Sciatic nerve (tissue), 2 donors: ENCODE measurements around the gene PRR3. TPM values are rescaled to one million over a fixed set of nuclear protein-coding genes. Genes with fewer than 3 reads are reported as not detected.
"Not testable (repeated sequence)": the region's sequence is repeated elsewhere in the genome, so short reads cannot be mapped to it uniquely, and the experiment has no call there.

ENCODE experiments used
- ATAC-seq: fragments of 200-7000 bp; cut with Tn5 transposase; one replicate; pipeline ENCODE4 v1.9.1; 2020; ENCODE audit warnings: mild to moderate bottlenecking, moderate library complexity
- DNase-seq: peaks from one replicate; pipeline ENCODE4 v3.0.0-alpha.2; 2020; ENCODE audit warnings: low spot score
- intact Hi-C: fragments of 100-400 bp; cut with DNase I; formaldehyde crosslinking; loops from one replicate; pipeline ENCODE4 v1.14.2; 2022
- total RNA-seq: library from RNA; stranded (reverse); fragmentation: NEBNext Ultra II Directional; extraction: Animal tissue kit (Norgen Biotek cat#: 25700); gene quantifications from one replicate; pipeline ENCODE4 v1.2.1, GENCODE V29; 2021
- donor health status: DM: no; HTN: no; CAD: no.
- donor health status: DM: no; HTN: no; CAD: no.

The PRR3 gene
- total RNA-seq, 1 donor from 2014 or later = 10.9 TPM

- ATAC-seq (no peak), DNase-seq (no peak)
- intact Hi-C loops = no loop called here
Observed at GRCh38 chr6:30564114-30564513, 7.0 kb downstream of the PRR3 start.

GRCh38 chr6:30565772-30566171 is 8.7 kb downstream of the PRR3 start:
- no peak for ATAC-seq
- intact Hi-C loops = no loop called here
- no peak for DNase-seq

- DNase-seq (no peak), ATAC-seq (no peak)
- intact Hi-C loops = no loop called here
Observed at GRCh38 chr6:30568245-30568644, 11.2 kb downstream of the PRR3 start.

DNA sequence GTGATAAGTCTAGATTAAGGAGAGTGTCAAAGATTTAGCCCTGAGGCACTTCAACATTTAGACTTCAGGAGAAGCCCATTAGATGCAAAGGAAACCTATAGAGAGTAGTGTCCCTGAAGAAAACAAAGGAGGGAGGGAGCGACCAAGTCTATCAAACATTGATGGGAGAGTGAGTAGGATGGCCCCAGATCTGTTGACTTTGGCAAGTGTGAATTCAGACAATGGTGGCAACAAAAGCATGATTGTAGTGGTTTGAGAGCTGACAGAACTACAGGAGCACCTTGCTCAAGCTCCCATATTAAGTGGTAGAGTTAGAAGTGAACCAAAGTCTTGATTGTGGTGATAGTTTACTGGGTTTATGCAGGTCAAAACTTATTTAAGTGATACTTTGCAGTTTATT is 13.2 kb downstream of the PRR3 start:
- ATAC-seq = no peak
- intact Hi-C loops = no loop called here
- no peak for DNase-seq

DNA sequence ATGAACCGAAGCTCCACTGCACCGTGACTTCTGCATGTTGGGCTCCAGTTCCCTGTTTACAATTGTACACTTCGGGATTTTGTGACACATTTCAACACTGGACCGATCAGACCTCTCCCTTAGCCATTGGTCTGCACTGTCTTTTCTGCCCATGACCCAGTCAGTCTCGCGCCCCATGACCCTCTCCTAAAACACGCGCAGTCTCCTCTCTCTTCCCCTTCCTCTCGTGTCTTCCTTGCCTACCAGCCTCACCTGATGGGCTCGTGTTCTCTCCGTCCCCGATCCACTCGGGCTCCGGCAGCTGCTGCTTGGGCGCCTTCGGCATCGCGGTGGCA is 13.6 kb downstream of the PRR3 start:
- DNase-seq = no peak
- intact Hi-C loops = no loop called here
- peak; percentile 47 for ATAC-seq

DNA sequence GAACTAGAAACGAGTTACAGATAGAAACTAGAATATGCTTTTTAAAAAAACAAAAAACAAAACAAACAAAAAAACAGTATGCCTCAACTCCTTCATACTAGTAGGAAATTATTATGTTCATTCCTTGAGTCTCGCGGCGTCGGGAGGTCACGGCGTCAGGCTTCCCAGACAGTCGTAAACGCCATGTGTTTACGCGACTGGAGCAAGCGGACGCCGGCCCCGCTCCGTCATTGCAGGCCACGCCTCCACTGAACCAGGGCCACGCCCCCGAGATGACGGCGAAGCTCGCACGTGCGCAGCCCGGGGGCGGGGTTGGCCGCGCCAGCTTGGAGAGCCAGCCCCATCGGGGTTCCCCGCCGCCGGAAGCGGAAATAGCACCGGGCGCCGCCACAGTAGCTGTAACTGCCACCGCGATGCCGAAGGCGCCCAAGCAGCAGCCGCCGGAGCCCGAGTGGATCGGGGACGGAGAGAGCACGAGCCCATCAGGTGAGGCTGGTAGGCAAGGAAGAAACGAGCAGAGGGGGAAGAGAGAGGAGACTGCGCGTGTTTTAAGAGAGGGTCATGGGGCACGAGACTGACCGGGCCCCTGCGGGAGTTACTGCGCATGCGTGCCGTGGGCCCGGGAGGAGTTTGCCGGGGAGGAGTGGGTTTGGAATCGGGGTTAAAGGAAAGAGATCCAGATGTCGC is 14.1 kb downstream of the PRR3 start, which contains the start of gene ABCF1:
Gene ABCF1, plus strand, starts transcription at position 368 of the 687 bp plus-strand sequence. Its CDS starts 46 bp downstream, at position 414.
- ATAC-seq (peak; percentile 100), DNase-seq (peak; percentile 99)
- intact Hi-C loops = no loop called here

- no peak for ATAC-seq
- DNase-seq = no peak
- intact Hi-C loops = no loop called here
Observed at GRCh38 chr6:30571762-30572082, 14.6 kb downstream of the PRR3 start.

GRCh38 chr6:30572148-30572547 is 15.1 kb downstream of the PRR3 start:
- intact Hi-C loops = no loop called here
- ATAC-seq (no peak), DNase-seq (no peak)

- intact Hi-C loops = no loop called here
- ATAC-seq = no peak
- no peak for DNase-seq
Observed at GRCh38 chr6:30573113-30573512, 16.0 kb downstream of the PRR3 start.

DNA sequence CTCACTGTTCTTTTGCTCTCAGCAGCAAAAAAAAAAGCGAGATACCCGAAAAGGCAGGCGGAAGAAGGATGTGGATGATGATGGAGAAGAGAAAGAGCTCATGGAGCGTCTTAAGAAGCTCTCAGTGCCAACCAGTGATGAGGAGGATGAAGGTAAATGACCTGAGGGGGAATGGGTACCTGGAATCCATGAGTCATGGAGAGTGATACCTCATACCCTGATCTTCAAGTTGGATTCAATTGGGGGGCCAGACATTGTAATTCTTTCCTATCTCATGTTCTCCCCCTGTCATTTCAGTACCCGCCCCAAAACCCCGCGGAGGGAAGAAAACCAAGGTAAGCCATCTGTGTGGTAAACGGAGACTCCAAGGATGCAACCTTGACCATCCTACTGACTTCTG is 21.0 kb downstream of the PRR3 start:
- no peak for ATAC-seq
- DNase-seq = no peak
- intact Hi-C loops = no loop called here

GRCh38 chr6:30583921-30584320 is 26.8 kb downstream of the PRR3 start:
- DNase-seq (no peak), ATAC-seq (no peak)
- intact Hi-C loops = no loop called here

DNA sequence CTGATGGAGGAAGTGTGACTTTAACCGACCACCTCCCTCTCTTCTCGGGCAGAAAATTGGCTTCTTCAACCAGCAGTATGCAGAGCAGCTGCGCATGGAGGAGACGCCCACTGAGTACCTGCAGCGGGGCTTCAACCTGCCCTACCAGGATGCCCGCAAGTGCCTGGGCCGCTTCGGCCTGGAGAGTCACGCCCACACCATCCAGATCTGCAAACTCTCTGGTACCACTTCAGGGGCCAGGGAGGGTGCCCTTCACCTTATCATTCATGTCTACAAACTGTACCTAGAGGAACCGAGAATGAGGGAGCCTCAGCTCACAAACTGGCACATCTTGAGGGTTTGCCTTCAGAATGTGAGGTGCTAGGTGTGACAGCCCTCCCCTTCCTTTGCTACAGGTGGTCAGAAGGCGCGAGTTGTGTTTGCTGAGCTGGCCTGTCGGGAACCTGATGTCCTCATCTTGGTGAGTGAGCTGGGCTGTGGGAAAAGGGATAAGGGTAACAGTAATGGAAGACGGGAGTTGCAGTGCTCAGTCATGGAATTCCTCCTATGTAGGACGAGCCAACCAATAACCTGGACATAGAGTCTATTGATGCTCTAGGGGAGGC is 32.8 kb downstream of the PRR3 start:
- intact Hi-C loops = no loop called here
- ATAC-seq (peak; percentile 23), DNase-seq (no peak)

GRCh38 chr6:30590509-30590908 is 33.4 kb downstream of the PRR3 start:
- no peak for DNase-seq
- intact Hi-C loops = no loop called here
- no peak for ATAC-seq

- intact Hi-C loops = no loop called here
- DNase-seq = no peak
- ATAC-seq = no peak
Observed at GRCh38 chr6:30591008-30591407, 33.9 kb downstream of the PRR3 start.

DNA sequence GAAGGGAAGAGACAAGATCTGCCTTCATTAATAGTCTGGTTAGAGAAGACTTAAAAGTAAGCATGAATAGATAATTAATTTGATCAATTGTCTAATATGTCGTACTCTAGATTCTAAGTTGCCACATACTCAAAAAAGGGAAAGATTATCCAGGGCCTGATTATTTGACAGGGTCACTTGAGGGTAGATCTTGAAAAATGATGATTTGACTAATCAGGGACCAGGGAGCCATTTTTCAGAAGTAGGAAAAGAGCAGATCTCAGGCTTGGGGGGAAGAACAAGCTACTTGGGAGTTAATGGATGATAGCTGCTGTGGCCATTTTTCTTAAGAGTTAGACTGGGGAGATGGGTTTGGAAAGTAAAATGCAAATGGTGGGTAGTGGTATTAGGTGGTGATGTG is 35.2 kb downstream of the PRR3 start:
- DNase-seq = no peak
- intact Hi-C loops = no loop called here
- no peak for ATAC-seq

DNA sequence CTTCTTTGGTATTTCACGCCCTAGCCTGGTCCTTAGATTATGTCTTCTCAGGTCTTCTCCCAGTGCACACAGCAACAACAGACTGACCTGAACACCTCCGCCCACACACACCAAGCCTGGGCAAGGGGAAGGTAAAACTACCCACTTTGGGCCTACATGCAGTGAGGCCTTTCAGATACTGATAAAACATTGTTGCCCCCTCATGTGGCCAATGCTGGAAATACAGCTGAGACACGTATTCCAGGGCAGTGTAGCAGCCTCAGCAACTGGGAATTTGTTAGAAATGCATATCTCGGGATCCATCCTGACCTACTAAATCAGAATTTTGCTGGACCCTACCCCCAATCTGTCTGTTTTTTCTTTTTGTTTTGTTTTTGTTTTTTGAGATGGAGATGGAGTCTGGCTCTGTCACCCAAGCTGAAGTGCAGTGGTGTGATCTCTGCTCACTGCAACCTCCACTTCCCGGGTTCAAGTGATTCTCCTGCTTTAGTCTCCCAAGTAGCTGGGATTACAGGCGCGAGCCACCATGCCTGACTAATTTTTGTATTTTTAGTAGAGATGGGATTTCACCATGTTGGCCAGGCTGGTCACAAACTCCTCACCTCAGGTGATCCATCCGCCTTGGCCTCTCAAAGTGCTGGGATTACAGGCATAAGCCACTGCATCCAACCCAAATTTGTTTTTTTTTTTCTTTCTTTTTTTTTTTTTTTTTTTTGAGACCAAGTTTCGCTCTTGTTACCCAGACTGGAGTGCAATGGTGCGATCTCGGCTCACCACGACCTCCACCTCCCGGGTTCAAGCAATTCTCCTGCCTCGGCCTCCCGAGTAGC is 40.4 kb downstream of the PRR3 start:
- intact Hi-C loops = not testable (repeated sequence)
- ATAC-seq = peak; percentile 69

DNA sequence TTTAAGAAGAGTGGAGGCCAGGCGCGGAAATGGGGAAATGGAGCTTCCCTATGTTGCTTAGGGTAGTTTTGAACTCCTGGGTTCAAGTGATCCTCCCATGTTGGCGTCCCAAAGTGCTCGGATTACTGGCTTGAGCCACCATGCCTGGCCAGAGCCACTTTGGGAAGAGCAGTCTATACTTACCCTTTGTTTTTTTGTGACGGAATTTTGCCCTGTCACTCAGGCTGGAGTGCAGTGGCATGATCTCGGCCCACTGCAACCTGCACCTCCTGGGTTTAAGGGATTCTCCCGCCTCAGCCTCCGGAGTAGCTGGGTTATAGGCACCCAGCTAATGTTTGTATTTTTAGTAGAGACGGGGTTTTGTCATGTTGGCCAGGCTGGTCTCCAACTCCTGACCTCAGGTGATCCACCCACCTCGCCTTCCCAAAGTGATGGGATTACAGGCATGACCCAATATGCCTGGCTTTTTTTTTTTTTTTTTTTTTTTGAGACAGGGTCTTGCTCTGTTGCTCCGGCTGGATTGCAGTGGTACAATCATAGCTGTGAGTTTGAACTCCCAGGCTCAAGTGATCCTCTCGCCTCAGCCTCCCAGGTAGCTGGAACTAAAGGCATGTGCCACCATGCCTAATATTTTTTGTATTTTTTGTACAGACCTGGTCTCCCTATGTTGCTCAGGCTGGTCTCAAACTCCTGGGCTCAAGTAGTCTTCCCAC is 42.0 kb downstream of the PRR3 start:
- DNase-seq (no peak), ATAC-seq (no peak)
- intact Hi-C loops = no loop called here

More for the DNA sequence above, 40.4 kb downstream of the PRR3 start:
- DNase-seq = peak; percentile 88

- intact Hi-C loops = no loop called here
- DNase-seq (no peak), ATAC-seq (no peak)
Observed at GRCh38 chr6:30599625-30600324, 42.7 kb downstream of the PRR3 start.

GRCh38 chr6:30600451-30600961 is 43.4 kb downstream of the PRR3 start:
- intact Hi-C loops = no loop called here
- DNase-seq = peak; percentile 71
- ATAC-seq = no peak
